ENCODE measurements around the gene RAB10.

The RAB10 gene

DNA sequence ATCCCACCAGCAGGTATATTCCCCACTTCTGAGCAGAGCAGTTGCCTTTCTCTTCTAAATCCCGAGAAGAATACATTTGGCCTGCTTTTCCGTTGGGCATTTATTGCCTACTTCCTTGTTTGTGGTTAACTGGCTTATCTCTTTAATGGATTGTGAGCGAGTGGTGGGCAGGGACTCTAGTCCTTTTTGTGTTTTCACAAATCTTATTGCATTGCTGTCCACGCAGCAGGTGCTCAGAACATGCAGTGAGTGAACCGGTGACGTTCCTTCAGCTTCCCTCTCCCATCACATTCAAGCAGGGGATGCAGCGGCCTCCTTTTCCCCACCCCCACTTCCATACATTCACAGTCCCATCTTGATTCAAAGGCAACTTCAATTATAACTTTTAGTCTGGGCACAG, 110.1 kb downstream of the RAB10 start:
- Histone ChIP-seq H3K36me3 (ENCODE audit: control insufficient read depth, insufficient read depth, low read length) (no peaks in the 10 kb centered on the region), H3K4me3 (replicated peaks; ENCODE audit: low read depth, low read length) (no peak overlapping the region), H3K27me3 (replicated peaks; ENCODE audit: control insufficient read depth, insufficient read depth, low read length) (no peaks in the 10 kb centered on the region)
- TF ChIP-seq, protein P1, sequence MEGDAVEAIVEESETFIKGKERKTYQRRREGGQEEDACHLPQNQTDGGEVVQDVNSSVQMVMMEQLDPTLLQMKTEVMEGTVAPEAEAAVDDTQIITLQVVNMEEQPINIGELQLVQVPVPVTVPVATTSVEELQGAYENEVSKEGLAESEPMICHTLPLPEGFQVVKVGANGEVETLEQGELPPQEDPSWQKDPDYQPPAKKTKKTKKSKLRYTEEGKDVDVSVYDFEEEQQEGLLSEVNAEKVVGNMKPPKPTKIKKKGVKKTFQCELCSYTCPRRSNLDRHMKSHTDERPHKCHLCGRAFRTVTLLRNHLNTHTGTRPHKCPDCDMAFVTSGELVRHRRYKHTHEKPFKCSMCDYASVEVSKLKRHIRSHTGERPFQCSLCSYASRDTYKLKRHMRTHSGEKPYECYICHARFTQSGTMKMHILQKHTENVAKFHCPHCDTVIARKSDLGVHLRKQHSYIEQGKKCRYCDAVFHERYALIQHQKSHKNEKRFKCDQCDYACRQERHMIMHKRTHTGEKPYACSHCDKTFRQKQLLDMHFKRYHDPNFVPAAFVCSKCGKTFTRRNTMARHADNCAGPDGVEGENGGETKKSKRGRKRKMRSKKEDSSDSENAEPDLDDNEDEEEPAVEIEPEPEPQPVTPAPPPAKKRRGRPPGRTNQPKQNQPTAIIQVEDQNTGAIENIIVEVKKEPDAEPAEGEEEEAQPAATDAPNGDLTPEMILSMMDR (IDR thresholded peaks at IDR 0.05; ENCODE audit: insufficient read depth, low read length, poor library complexity, severe bottlenecking): no peak
- DNase-seq (ENCODE audit: extremely low read depth, insufficient read length): no peak

DNA sequence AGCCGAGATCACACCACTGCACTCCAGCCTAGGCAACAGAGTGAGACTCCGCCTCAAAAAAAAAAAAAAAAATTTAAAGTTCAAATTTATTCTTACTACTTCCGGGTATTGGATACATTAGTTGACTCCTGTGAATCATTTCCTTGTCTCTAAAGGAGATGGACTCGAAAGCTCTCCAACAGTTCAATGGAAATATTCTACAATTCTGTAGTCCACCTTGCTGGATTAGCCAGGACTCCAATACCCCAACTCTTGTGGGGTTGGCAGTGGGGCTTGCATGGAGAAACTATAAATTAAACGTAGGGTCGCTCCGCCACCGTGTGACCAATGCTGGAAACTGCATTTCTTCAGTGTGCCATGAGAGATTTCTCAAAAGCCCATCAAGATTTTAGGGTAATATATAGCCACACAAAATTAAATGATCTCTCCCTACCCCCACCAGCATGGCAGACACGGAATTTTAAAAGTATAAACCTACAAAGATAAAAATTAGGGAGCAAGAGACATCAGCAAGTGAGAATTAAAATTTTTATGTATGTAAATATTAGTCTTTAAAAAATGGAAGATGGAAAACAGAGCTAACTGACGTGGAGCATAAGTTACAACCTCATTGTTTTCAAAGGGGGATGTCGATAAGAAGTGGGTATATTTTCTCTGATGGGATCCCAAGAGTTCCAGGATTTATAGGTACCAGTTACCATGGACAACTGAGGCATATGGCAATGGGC, 111.2 kb downstream of the RAB10 start:
- Histone ChIP-seq H3K27me3 (replicated peaks; ENCODE audit: control insufficient read depth, insufficient read depth, low read length) (no peaks in the 10 kb centered on the region), H3K36me3 (ENCODE audit: control insufficient read depth, insufficient read depth, low read length) (no peaks in the 10 kb centered on the region), H3K4me3 (replicated peaks; ENCODE audit: low read depth, low read length) (no peak overlapping the region)
- TF ChIP-seq, protein P1 (IDR thresholded peaks at IDR 0.05; ENCODE audit: insufficient read depth, low read length, poor library complexity, severe bottlenecking): peak; percentile 72
- DNase-seq (ENCODE audit: extremely low read depth, insufficient read length): peak; percentile 19

DNA sequence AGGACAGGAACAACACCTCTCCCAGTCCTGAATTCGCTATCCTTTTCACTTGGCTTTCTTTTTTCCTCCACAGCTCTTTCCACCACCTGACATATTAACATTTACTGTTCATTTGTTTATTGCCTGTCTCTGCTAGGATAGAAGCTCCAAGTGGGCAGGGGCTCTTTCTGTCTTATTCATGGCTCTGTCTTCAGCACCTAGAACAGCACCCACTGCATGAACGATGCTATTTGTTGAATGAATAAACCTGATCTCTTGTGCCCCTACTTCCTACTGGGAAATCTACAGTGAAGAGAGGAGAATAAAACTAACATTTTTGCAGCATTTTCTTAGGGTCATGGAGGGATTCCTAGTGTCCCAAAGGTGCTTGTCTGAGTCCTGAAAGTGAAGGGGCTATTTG, 114.6 kb downstream of the RAB10 start:
- TF ChIP-seq, protein P1 (IDR thresholded peaks at IDR 0.05; ENCODE audit: insufficient read depth, low read length, poor library complexity, severe bottlenecking): no peak
- H3K4me3 ChIP-seq (replicated peaks; ENCODE audit: low read depth, low read length): no peak overlapping the region
- no peak for DNase-seq (ENCODE audit: extremely low read depth, insufficient read length)
- H3K36me3 ChIP-seq (ENCODE audit: control insufficient read depth, insufficient read depth, low read length): no peaks in the 10 kb centered on the region
- H3K27me3 ChIP-seq (replicated peaks; ENCODE audit: control insufficient read depth, insufficient read depth, low read length): no peaks in the 10 kb centered on the region

DNA sequence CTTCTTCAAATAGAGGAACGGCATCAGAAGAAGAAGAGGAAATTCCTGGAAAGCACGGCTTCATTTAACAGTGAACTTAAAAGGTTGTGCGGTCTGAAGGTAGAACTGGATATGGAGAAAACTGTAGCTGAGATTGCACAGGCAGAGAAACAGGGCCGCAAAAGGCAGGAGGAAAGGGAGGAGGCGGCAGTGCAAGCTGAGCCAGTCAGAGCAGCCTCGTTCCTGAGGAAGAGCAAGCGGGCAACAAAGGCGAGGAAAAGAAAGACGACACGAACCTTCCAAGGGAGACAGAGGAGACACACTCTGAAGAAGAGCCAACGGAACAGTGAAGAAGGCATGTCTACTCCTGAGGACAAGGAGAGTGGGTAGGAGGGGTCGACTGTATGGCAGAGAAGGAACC, 116.4 kb downstream of the RAB10 start:
- no peak for DNase-seq (ENCODE audit: extremely low read depth, insufficient read length)
- H3K36me3 ChIP-seq (ENCODE audit: control insufficient read depth, insufficient read depth, low read length): no peaks in the 10 kb centered on the region
- H3K27me3 ChIP-seq (replicated peaks; ENCODE audit: control insufficient read depth, insufficient read depth, low read length): no peaks in the 10 kb centered on the region
- no peak overlapping the region for H3K4me3 ChIP-seq (replicated peaks; ENCODE audit: low read depth, low read length)
- TF ChIP-seq, protein P1 (IDR thresholded peaks at IDR 0.05; ENCODE audit: insufficient read depth, low read length, poor library complexity, severe bottlenecking): no peak

DNA sequence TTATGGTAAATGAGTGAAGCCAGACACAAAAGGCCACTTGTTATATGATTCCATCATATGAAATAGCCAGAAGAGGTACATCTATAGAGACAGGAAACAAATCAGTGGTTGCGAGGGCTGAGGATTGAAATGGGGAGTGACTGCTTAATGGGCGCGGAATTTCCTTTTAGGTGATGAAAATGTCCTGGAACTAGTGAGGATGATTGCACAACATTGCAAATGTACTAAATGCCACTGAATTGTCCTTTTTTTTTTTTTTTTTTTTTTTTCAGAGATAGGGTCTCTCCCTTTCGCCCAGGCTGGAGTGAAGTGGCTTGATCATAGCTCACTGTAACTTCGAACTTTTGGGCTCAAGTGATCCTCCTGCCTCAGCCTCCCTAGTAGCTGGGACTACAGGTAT, 123.7 kb downstream of the RAB10 start:
- H3K36me3 ChIP-seq (ENCODE audit: control insufficient read depth, insufficient read depth, low read length): no peaks in the 10 kb centered on the region
- H3K4me3 ChIP-seq (replicated peaks; ENCODE audit: low read depth, low read length): no peak overlapping the region
- DNase-seq (ENCODE audit: extremely low read depth, insufficient read length): no peak
- H3K27me3 ChIP-seq (replicated peaks; ENCODE audit: control insufficient read depth, insufficient read depth, low read length): no peaks in the 10 kb centered on the region
- TF ChIP-seq, protein P1 (IDR thresholded peaks at IDR 0.05; ENCODE audit: insufficient read depth, low read length, poor library complexity, severe bottlenecking): no peak

DNA sequence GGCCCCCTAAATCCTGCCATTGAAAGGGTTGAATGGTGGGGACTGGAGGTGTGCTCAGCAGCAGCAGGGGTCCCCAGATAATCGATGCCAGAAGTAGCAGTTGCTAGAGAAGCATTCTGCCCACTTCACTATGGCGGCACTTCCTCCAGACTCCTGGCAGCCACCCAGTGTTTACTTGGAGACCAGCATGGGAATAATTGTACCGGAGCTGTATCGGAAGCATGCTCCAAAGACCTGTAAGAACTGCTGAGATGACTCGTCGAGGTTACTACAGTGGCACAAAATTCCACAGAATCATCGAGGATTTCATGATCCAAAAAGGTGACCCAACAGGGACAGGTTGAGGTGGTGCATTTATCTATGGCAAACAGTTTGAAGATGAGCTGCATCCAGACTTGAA, 128.0 kb downstream of the RAB10 start:
- H3K4me3 ChIP-seq (replicated peaks; ENCODE audit: low read depth, low read length): no peak overlapping the region
- H3K36me3 ChIP-seq (ENCODE audit: control insufficient read depth, insufficient read depth, low read length): no peaks in the 10 kb centered on the region
- no peak for DNase-seq (ENCODE audit: extremely low read depth, insufficient read length)
- TF ChIP-seq, protein P1 (IDR thresholded peaks at IDR 0.05; ENCODE audit: insufficient read depth, low read length, poor library complexity, severe bottlenecking): no peak
- H3K27me3 ChIP-seq (replicated peaks; ENCODE audit: control insufficient read depth, insufficient read depth, low read length): no peaks in the 10 kb centered on the region
